GM12878 (cell line): ENCODE measurements around the gene KERA. TPM values are rescaled to one million over a fixed set of nuclear protein-coding genes. Genes with fewer than 3 reads are reported as not detected.

Experiments used
- CBX3 ChIP-seq: fragments of 200-600 bp; sonication (generic); IDR thresholded peaks from 2 replicates; pipeline ENCODE4 v1.6.1; 2016; ENCODE audit warnings: low read depth, borderline replicate concordance
- E2F8 ChIP-seq: fragments of 450-650 bp; IDR thresholded peaks from 2 replicates; pipeline ENCODE4 v1.6.1; 2018; ENCODE audit warnings: mild to moderate bottlenecking, low read depth, moderate library complexity; ENCODE audit not compliant: partially characterized antibody
- IRF3 ChIP-seq: fragments of 450-650 bp; IDR thresholded peaks from 2 replicates; pipeline ENCODE4 v1.6.1; 2014; ENCODE audit warnings: mild to moderate bottlenecking
- MEF2B ChIP-seq: fragments of 450-650 bp; IDR thresholded peaks from 2 replicates; pipeline ENCODE4 v1.6.1; 2018; ENCODE audit warnings: mild to moderate bottlenecking, moderate library complexity; ENCODE audit not compliant: partially characterized antibody, poor library complexity, severe bottlenecking
- RAD51 ChIP-seq: fragments of 450-650 bp; IDR thresholded peaks from 2 replicates; pipeline ENCODE4 v1.6.1; 2016; ENCODE audit warnings: moderate library complexity, mild to moderate bottlenecking, inconsistent platforms
- REST ChIP-seq: IDR thresholded peaks from 2 replicates; pipeline ENCODE4 v1.6.1; 2012; ENCODE audit warnings: mild to moderate bottlenecking, low read depth, low read length
- SKIL ChIP-seq: fragments of 450-650 bp; IDR thresholded peaks from 2 replicates; pipeline ENCODE4 v1.6.1; 2017; ENCODE audit warnings: mild to moderate bottlenecking, low read depth, inconsistent platforms; ENCODE audit not compliant: poor library complexity, severe bottlenecking
- SPI1 ChIP-seq: IDR thresholded peaks from 2 replicates; pipeline ENCODE4 v1.6.1; 2011; ENCODE audit warnings: low read depth, mild to moderate bottlenecking, low read length, moderate library complexity, borderline replicate concordance; ENCODE audit not compliant: insufficient read depth
- ZBTB11 ChIP-seq: fragments of 450-650 bp; formaldehyde crosslinking; IDR thresholded peaks from 2 replicates; pipeline ENCODE4 v1.5.0; 2022; ENCODE audit warnings: mild to moderate bottlenecking, missing genetic modification characterization
- ZBTB4 ChIP-seq: fragments of 450-650 bp; formaldehyde crosslinking; IDR thresholded peaks from 2 replicates; pipeline ENCODE4 v1.4.0; 2022; ENCODE audit warnings: mild to moderate bottlenecking, moderate library complexity
- ZNF384 ChIP-seq: IDR thresholded peaks from 2 replicates; pipeline ENCODE4 v1.6.1; 2012; ENCODE audit warnings: low read depth, mild to moderate bottlenecking, low read length, improper control_type of control experiment, borderline replicate concordance
- polyA plus RNA-seq, 11 experiments: library from polyadenylated mRNA; depleted of rRNA in 4 of 11; unstranded in 6 of 11; stranded (reverse) in 5 of 11; fragments of >200 nt; fragmentation: Nextera tagmentation in 4 of 11; fragmentation: Illumina TruSeq in 1 of 11; extraction: Ambion mirVana in 4 of 11; extraction: Trizol in 1 of 11; gene quantifications; 1 replicate in 1 of 11; 2 replicates in 10 of 11; pipeline versions ENCODE4 v1.2.1 to v1.2.3, GENCODE V29; 2011 to 2016; ENCODE audit warnings: inconsistent platforms in 2 of 11, missing spikeins in 2 of 11, low read depth in 1 of 11
- total RNA-seq, 4 experiments: library from RNA; depleted of rRNA in 3 of 4; stranded (reverse); fragments of >200 nt in 3 of 4; fragmentation: Illumina TruSeq in 1 of 4; extraction: Trizol in 1 of 4; gene quantifications; 2 replicates each; pipeline versions ENCODE4 v1.2.1 to v1.2.3, GENCODE V29; 2013 to 2021

The KERA gene
- total and polyA plus RNA-seq, 10 of the 15 experiments (the other 5 are each of a cell fraction or from before 2014, with no cell fraction given): not detected

- TF ChIP-seq SPI1: no peak
- TF ChIP-seq MEF2B: no peak
- TF ChIP-seq SKIL: no peak
- TF ChIP-seq ZNF384: no peak
- TF ChIP-seq ZBTB4 (CRISPR knock-in tag): no peak
- no peak for TF ChIP-seq E2F8
- no peak for TF ChIP-seq CBX3
- TF ChIP-seq REST: no peak
- TF ChIP-seq ZBTB11 (CRISPR knock-in tag): no peak
- no peak for TF ChIP-seq RAD51
- no peak for TF ChIP-seq IRF3
Observed at GRCh38 chr12:91055976-91056375, 1.8 kb downstream of the KERA start (continued).
